GM18511 (cell line): ENCODE results near the gene NEDD4L.
A peak's percentile ranks its signal among the peaks of the same experiment; 100 is the strongest.

Experiments used
- ATAC-seq: cut with Tn5 transposase; IDR thresholded peaks from one replicate; pipeline ENCODE4 v1.9.1; 2021; ENCODE audit warnings: mild to moderate bottlenecking, moderate library complexity; ENCODE audit not compliant: unreplicated experiment

The NEDD4L gene

DNA sequence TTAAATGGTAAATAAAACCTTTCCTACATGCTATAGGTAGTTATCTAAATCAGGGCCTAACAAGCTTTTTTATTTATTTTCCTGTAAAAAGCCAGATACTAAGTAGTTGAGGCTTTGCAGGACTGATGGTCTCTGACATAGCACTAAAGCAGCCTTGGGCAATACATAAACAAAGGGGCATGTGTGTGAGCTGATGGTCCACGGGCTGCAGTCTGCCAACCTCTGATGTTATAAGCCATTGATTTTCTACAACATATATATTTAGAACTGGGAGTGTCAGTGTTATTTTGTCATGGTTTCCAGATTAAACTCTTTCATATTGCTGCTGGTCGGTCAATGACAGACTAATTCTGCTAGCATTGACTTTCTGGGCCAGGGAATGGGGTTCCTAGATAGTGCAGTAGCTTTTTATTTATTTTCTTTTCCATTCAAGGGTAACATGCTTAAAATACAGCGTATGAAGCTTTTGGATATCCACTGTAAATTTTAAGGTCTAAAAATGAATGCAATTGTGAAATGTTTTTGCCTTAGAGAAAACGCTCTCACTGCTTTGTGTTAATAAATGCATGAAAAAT, 134.0 kb downstream of the NEDD4L start:
- ATAC-seq: no peak

- ATAC-seq: no peak
Measured at GRCh38 chr18:58178511-58178910, 134.5 kb downstream of the NEDD4L start.

DNA sequence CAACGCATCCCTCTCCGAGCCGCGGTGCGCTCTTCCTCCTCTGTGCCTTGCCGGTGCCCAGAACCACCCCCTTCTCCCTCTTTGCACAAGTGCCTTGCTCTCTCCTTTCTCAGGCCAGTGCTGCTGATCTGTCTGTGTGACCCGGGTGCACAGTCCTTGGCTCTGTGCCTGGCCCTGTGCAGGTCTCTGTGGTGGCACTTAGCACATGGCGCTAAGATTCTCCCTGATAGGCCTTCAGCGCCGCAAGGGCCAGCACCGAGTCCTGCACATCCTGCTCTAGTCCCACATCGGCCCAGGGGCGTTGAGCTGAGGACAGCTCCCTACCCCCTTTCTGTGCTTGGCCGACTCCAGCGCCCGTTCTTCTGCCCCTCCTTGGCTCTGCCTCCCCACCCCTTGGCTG, 136.1 kb downstream of the NEDD4L start:
- ATAC-seq: no peak

- no peak for ATAC-seq
Measured at GRCh38 chr18:58180738-58181353, 136.8 kb downstream of the NEDD4L start.

DNA sequence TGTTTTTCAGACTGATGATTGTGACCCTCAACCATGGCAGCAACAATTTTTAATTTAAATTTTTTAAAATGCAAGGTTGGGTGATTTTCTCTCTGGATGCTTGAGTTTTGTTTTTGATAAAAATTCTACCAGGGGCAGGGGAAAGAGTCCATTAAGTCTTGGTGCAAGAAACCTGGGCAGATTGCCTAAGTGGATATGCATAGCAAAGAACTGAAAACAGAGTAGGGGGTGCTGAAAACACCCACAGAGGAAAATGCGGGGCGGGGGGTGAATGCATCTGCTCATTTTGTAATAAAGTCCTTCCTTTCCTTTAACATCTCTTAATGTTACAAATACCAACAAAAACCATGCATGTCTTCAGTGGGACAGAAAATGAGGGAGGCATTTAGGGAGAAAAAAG, 138.0 kb downstream of the NEDD4L start:
- ATAC-seq: no peak

DNA sequence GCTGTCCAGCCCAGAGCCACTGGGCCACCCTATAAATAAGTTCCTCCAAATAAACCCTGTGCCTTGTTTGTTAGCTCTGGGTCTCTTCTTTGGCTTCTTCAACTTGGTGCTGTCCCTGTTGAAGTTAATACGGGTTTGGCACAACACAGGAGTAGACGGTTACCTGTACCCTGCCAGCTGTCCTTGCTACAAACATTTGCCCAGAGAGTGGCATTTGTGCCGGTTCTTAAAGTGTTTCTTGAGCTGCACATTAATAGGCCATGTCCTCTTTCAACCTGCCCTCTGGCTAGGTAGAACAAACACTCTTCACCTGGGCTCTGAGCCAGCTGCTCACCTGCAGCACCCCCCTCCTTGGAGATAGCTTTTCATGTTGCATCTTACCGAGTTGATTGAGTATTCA, 139.2 kb downstream of the NEDD4L start:
- no peak for ATAC-seq

DNA sequence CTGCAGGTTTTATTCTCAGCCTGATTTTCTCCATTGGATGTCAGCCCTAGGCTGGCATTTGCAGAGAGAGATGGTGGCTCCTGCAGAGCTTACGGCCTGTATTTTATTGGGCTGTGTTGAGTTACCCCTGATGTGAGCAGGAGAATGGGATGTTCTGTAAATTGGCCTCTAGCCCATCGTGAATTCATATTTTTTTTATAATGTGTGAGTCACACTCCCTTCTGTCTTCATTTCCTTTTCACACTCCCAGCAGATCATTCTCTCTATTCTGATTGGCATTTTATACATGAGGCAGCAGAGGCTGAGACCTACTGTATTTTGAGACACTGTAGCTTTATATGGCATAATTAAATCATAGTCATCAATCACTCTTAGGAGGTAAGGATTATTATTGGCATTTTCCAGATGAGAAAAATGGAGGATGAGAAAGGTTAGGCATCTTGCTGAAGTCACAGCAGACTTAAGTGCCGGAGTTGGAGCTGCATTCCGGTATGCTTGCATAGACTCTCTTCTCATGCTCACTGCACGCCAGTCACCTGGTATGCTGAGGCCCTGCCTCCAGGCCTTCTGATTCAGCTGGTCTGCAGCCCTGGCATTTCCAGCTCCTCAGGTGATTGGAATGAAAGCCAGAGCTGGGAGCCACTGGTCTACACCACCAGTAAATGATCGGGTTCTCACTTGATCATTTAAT, 142.4 kb downstream of the NEDD4L start:
- no peak for ATAC-seq

DNA sequence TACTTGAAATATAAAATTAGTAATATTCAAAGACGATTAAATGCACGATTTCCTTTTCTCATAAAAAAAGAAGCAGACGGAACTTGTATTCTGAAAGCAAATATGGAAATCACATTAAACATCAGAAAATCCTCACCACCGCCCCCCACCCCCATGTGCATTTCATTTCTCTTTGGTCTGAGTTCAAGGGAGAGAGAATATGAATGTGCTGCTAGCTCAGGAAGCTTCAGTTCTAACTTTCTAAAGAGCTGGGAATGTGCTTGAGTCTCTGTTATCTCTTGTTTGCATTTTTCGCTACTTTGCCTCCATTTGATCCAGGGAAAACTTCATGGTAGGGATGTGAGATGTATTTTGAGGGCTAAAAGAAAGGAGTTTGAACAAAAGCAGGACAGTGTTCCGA, 143.6 kb downstream of the NEDD4L start:
- ATAC-seq: no peak

GRCh38 chr18:58188996-58189395, 145.0 kb downstream of the NEDD4L start:
- ATAC-seq: no peak

- no peak for ATAC-seq
Measured at GRCh38 chr18:58190842-58191530, 147.0 kb downstream of the NEDD4L start.

- no peak for ATAC-seq
Measured at GRCh38 chr18:58191626-58192025, 147.6 kb downstream of the NEDD4L start.

GRCh38 chr18:58192519-58192918, 148.5 kb downstream of the NEDD4L start:
- no peak for ATAC-seq

DNA sequence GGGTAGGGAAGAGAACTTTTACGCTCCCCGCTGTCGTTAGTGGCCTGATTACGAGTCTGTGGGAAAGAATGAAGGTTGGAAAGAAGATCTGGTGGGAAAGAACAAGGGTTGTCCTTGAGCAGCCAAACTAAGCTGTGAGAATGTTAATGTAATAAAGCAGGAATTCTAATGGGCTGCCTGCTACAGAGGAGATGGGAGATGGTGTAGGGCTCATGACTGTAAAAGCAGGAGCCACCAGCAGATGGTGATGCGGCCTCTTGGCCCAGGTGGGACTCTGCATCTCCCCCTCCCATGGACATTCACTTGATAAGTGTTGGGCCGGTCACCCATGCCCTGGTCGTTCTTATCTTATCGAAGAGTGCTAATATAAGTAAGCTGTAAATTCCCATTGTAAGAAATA, 150.0 kb downstream of the NEDD4L start:
- no peak for ATAC-seq

- ATAC-seq: peak; percentile 58
Measured at GRCh38 chr18:58195278-58195765, 151.3 kb downstream of the NEDD4L start.

DNA sequence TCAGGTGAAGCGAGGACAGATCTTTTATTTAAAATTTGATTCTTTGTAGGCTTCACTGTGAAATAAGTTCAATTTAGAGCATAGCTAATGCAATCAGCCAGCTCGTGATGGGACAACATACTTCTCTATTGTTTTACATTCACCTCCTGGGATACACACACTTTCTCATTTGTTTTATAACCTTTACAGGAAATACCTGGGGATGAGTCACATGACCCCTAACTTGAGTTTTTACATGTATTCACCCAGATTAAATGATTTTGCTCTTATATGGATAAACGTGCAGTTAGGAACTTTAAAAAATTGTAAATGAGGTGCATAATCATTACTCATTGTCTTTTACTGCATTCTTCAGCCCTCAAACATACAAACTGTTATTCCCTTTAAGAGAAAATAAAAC, 152.1 kb downstream of the NEDD4L start:
- no peak for ATAC-seq

DNA sequence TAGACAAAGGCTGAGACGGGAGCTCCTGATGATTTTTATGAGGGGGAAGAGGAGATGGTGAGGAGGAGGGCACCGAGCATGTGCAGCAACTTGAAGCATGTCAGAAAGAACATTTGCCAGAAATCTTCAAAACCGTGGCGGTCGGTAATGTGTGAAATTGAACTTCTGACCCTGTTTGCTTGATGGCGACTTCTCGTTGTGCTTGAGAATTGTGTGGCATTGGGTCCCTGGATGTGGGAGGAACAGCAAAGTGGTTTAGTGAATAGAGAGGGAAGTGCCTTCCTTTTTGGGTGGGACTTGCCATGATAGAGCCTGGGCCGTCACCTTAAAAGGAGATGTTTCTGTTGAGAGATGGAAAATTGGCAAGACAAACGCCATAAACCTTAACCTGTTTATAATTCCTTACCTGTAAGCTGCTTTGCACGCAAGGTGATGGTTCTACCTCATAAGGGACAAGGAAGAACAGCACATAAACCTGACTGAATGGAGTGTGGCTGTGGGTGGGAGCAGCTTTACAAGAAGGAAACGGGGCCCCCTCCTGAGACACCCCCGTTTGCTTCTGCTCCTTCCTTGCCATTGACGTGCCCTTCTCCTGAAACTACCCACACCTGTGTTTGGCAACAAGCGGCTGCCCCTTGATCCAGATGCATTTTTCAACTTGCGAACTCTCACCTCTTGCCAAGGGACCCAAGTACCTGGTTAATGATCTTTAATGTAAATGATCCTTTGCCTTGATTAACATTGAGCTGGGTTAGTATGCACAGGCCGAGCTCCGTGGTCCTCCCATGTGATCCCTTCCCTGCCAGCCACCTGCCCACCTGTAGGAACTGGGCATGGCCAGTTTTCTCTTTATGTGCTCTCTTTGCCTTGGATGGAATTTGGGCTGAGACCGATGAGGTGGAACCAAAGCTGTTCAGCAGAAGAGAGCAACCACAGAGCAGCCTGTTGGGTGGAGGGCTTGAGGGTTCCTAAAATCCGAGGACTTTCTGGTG, 153.2 kb downstream of the NEDD4L start:
- no peak for ATAC-seq

- no peak for ATAC-seq
Measured at GRCh38 chr18:58201268-58201667, 157.2 kb downstream of the NEDD4L start.

GRCh38 chr18:58201733-58202730, 158.0 kb downstream of the NEDD4L start:
- ATAC-seq: no peak

DNA sequence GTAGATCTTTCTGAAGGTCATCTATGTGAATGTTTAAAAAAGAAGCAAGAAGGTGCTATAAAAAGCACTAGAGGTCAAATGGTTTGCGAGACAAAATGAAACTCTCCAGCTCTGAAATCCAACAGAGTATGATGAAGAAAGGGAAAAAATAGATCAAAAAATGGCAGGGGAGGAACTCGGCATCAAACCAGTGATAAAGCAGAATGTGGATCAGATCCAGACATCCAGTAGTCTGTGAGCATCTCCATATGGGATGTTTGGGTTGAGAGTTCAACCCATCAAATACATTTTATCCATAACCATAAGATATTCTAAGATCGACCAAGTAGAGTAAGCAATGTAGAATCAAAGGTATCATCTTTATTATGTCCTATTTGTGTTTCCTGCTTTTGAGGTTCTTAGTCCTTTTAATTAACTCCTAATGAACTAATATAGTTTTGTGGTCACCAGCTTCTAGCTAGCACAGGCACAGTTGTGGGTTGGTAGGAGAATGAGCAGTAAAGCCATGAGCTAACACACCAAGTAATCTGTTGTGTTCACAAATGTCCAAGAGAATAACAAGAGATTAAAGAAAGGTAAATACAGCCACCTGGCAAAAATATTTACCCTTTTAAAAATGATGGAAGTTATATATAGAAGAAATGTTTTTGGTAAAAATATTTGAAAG, 160.9 kb downstream of the NEDD4L start:
- ATAC-seq: no peak
